Measurements from ENCODE around the gene TMEM225B.

- no peak for TF ChIP-seq TAF1 (IDR thresholded peaks at IDR 0.05; ENCODE audit: borderline replicate concordance, low read depth, low read length)
- no peak for TF ChIP-seq POLR2A (IDR thresholded peaks at IDR 0.05; ENCODE audit: low read depth, low read length)
These were observed 25.1 kb downstream of the TMEM225B start for GRCh38 chr7:99623091-99623693.
